GM21367 (cell line): ENCODE measurements around the gene MOXD1.

ENCODE experiments used
- ATAC-seq: cut with Tn5 transposase; IDR thresholded peaks from one replicate; pipeline ENCODE4 v1.9.1; 2021; ENCODE audit not compliant: unreplicated experiment

The MOXD1 gene

DNA sequence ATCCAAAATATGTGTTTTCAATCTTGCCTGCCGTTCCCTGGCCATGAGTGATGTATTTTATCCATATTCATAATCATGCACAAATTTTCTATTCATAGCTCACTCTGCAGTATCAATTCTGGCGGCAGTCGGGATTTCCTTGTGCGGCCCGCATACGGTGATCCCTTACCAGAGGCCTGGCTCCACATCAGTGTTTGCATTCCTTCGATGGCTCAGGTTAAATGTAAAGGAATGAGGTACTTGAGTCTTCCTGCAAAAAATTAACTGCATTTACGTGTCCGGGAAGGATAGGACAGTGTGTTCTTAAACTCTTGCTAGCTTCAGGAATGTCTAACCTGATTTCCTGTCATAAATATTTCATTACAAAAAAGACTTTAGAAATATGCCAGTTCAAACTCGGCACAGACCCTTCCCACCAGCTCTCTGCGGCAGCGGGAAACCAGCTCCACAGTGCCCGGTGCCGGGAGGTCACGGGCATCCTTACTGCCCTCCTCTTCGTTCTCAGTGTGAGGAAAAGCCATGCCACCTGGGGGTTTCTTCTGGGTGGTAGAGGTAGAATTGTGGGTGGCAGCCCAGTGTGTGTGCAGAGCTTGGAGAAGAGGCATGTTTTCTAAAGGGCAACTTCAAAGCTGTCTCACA lies 154.5 kb downstream of the MOXD1 start:
- ATAC-seq, result no peak

GRCh38 chr6:132246120-132246617 lies 155.1 kb downstream of the MOXD1 start:
- no peak for ATAC-seq
